ENCODE results near the gene XXYLT1. TPM values are rescaled to one million over a fixed set of nuclear protein-coding genes. Genes with fewer than 3 reads are reported as not detected.

XXYLT1 gene
- total and polyA plus RNA-seq, 2 of the 8 experiments (the other 6 are each of a cell fraction or from before 2014, with no cell fraction given) = 18.9 to 23.8 TPM

DNA sequence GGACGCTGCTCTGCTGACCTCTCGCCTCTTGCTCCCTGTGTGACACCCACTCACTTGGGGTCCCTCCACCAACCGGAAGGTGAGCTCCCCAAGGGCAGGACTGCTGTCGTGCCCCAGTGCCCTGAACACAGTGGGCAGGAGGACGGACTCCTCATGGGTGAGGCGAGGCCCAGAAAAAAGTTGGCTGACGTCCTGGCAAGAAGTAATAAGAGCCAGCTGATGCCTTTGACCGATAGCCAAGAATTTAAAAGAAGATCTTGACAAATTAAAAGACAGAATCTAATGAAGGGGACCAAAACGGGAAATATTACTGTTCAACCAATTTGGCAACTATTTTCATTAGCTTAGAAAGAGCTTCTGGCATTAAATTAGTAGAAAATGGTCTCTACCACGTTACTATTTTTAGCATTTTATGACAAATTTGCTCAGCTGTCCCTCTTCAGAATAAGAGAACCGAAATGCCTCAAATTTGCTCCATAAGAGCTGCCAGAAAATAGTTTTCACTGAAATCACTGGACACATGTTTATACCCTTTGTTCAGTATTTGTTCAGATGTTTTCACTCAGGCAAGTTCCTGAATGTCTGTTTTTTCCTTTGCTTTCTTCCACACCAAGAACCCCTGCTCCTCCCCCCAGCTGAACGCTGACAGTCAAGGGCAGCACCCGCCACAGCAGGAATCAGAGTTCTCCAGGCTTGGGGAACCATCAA is 60.5 kb downstream of the XXYLT1 start:
- Histone ChIP-seq H3K79me1 (ENCODE audit: low read depth, low read length) (peaks cover 13% of the 10 kb centered on the region), H3K27me3 (replicated peaks in 1 of 4; ENCODE audit: control insufficient read depth in 3 of 4, extremely low read depth in 1 of 4, insufficient read depth in 3 of 4, low read length in 3 of 4) (no peaks in the 10 kb centered on the region), H3K9ac (replicated peaks in 1 of 4; ENCODE audit: extremely low read depth in 1 of 4, low read depth in 3 of 4, low read length in 3 of 4) (no peak overlapping the region; a peak in 1 of 7 replicates), H3K4me1 (replicated peaks in 1 of 4; ENCODE audit: control insufficient read depth in 3 of 4, insufficient read depth in 4 of 4, low read length in 3 of 4) (peaks cover 0 to 24% (median 13%) of the 10 kb centered on the region in 4 experiments; a peak in 6 of 7 replicates), H2AK5ac (ENCODE audit: low read depth, low read length) (no peak overlapping the region), H4K5ac (ENCODE audit: insufficient read length, low read depth, low read length) (no peak overlapping the region), H4K20me1 (replicated peaks in 1 of 2; ENCODE audit: control insufficient read depth in 1 of 2, insufficient read depth in 2 of 2, low read length in 2 of 2) (peaks cover 0 to 7% of the 10 kb centered on the region in 2 experiments), H3K4me2 (ENCODE audit: insufficient read depth in 1 of 2, low read depth in 2 of 2, low read length in 2 of 2) (no peak overlapping the region), H3K27ac (ENCODE audit: low read depth, low read length) (no peak overlapping the region), H3K23ac (ENCODE audit: insufficient read length) (no peak overlapping the region), H3K79me2 (ENCODE audit: control insufficient read depth in 1 of 2, insufficient read depth in 2 of 2, low read length in 2 of 2) (peaks cover 0 to 70% of the 10 kb centered on the region in 2 experiments; a peak in 3 of 4 replicates), H3K36me3 (ENCODE audit: control insufficient read depth in 2 of 4, insufficient read depth in 4 of 4, low read length in 3 of 4) (no peaks in the 10 kb centered on the region), H2BK15ac (ENCODE audit: low read length) (0 out of 2 replicates have a peak overlapping the region, but pooled peaks have one; percentile 35), H3K56ac (replicated peaks; ENCODE audit: insufficient read length, low read depth, low read length) (no peak overlapping the region), H3K23me2 (ENCODE audit: low read depth, low read length) (no peaks in the 10 kb centered on the region), H3K4me3 (ENCODE audit: extremely low read depth in 1 of 4, insufficient read depth in 2 of 4, low read depth in 3 of 4, low read length in 4 of 4) (no peak overlapping the region), H4K91ac (replicated peaks; ENCODE audit: insufficient read length, low read length) (peak overlapping the region; percentile 36), H2BK20ac (ENCODE audit: low read length) (no peak overlapping the region), H4K8ac (ENCODE audit: extremely low read depth, insufficient read depth, low read length) (no peak overlapping the region; the same call in none of the 2 replicates), H3K14ac (ENCODE audit: insufficient read length) (no peak overlapping the region), H3K4ac (replicated peaks; ENCODE audit: insufficient read length, low read depth, low read length) (no peak overlapping the region), H2BK120ac (replicated peaks; ENCODE audit: low read depth, low read length) (no peak overlapping the region), H2BK12ac (ENCODE audit: low read depth, low read length) (0 out of 2 replicates have a peak overlapping the region, but pooled peaks have one; percentile 10), H3K9me3 (ENCODE audit: insufficient read depth in 2 of 2, low read depth in 1 of 2, low read length in 1 of 2) (no peaks in the 10 kb centered on the region), H2AFZ (ENCODE audit: low read length) (no peak overlapping the region), H2BK5ac (ENCODE audit: low read depth, low read length) (no peak overlapping the region; the same call in 1 of the 2 replicates), H3K18ac (ENCODE audit: extremely low read depth, low read length) (0 out of 2 replicates have a peak overlapping the region, but pooled peaks have one; percentile 21)
- 85% methylated on average over 13 of the region's 13 CpGs; no CpG with 5 or more reads in 1 of the 2 experiments for WGBS, 2 experiments (ENCODE audit: extremely low coverage in 1 of 2, insufficient coverage in 1 of 2, insufficient read length in 1 of 2, insufficient replicate concordance in 2 of 2, low coverage in 1 of 2, low lambda C conversion rate in 2 of 2, missing lambda C conversion rate in 1 of 2)
- POLR2A ChIA-PET (ENCODE audit: partially characterized antibody) = interaction anchor here (1.1 to 2.5 kb wide), 3 partner anchors 10 to 14 kb away, joined by 3 to 9 read pairs (median 3); no protein-coding TSS in a partner anchor
- CTCF ChIA-PET (ENCODE audit: partially characterized antibody) = interaction anchor here (0.8 to 1.8 kb wide), 11 partner anchors 10 to 103 kb away, joined by 3 to 6 read pairs (median 3); no protein-coding TSS in a partner anchor
- DNase-seq (ENCODE audit: low read depth in 1 of 2, low spot score in 2 of 2) (peak in 1 of 2 experiments; percentile 45), FAIRE-seq (no peak)
- TF ChIP-seq PHF8 (conservative IDR thresholded peaks at IDR 0.05; ENCODE audit: low read depth, low read length) (no peak), POU5F1 (IDR thresholded peaks at IDR 0.05; ENCODE audit: low read depth, low read length) (no peak), EP300 (IDR thresholded peaks at IDR 0.05; ENCODE audit: borderline replicate concordance in 1 of 2, low read depth in 2 of 2, low read length in 2 of 2) (no peak), EZH2 (IDR thresholded peaks at IDR 0.05; ENCODE audit: low read depth, low read length, severe bottlenecking) (no peak), GTF2F1 (IDR thresholded peaks at IDR 0.05; ENCODE audit: borderline replicate concordance, low read depth, low read length) (no peak)
- TF ChIP-seq, protein P1, sequence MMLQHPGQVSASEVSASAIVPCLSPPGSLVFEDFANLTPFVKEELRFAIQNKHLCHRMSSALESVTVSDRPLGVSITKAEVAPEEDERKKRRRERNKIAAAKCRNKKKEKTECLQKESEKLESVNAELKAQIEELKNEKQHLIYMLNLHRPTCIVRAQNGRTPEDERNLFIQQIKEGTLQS (IDR thresholded peaks at IDR 0.05; ENCODE audit: insufficient read depth, low read depth, low read length) = no peak
- TF ChIP-seq, protein P2, sequence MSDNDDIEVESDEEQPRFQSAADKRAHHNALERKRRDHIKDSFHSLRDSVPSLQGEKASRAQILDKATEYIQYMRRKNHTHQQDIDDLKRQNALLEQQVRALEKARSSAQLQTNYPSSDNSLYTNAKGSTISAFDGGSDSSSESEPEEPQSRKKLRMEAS (IDR thresholded peaks at IDR 0.05) = no peak
- TF ChIP-seq, protein P3, sequence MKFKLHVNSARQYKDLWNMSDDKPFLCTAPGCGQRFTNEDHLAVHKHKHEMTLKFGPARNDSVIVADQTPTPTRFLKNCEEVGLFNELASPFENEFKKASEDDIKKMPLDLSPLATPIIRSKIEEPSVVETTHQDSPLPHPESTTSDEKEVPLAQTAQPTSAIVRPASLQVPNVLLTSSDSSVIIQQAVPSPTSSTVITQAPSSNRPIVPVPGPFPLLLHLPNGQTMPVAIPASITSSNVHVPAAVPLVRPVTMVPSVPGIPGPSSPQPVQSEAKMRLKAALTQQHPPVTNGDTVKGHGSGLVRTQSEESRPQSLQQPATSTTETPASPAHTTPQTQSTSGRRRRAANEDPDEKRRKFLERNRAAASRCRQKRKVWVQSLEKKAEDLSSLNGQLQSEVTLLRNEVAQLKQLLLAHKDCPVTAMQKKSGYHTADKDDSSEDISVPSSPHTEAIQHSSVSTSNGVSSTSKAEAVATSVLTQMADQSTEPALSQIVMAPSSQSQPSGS (IDR thresholded peaks at IDR 0.05; ENCODE audit: low read length) = no peak
